GM18498 (cell line): Measurements from ENCODE around the gene PRR14L.
"Not testable (repeated sequence)": the region's sequence is repeated elsewhere in the genome, so short reads cannot be mapped to it uniquely, and the experiment has no call there.

Experiments used
- ATAC-seq: cut with Tn5 transposase; IDR thresholded peaks from one replicate; pipeline ENCODE4 v1.9.1; 2021; ENCODE audit warnings: mild to moderate bottlenecking, moderate library complexity; ENCODE audit not compliant: unreplicated experiment

Gene PRR14L

DNA sequence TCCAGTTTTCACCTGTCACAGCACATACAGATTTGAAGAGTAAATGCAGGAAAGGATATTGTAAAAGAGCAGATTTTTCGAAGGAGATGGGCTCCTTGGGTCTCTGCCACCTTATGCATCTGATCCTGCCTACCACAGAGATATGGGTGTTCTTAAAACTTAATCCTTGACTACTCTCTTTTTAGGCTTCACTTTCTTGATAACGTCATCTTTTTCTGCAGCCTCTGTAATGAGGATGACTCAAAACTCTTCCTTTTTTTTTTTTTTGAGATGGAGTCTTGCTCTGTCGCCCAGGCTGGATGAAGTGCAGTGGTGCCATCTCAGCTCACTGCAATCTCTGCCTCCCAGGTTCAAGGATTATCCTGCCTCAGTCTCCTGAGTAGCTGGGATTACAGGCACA is 7.8 kb downstream of the PRR14L start:
- no peak for ATAC-seq

DNA sequence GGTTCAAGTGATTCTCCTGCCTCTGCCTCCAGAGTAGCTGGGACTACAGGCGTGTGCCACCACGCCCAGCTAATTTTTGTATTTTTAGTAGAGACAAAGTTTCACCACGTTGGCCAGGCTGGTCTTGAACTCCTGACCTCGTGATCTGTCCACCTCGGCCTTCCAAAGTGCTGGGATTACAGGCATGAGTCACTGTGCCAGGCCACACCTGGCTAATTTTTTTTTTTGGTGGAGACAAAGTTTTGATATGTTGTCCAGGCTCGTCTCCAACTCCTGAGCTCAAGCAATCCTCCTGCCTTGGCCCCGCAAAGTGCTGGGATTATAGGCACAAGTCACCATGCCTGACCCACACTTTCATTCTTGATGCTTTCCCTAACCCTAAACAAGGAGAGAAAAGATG is 9.6 kb downstream of the PRR14L start:
- ATAC-seq, result not testable (repeated sequence)

- no peak for ATAC-seq
These were observed 10.1 kb downstream of the PRR14L start for GRCh38 chr22:31739795-31740201.

DNA sequence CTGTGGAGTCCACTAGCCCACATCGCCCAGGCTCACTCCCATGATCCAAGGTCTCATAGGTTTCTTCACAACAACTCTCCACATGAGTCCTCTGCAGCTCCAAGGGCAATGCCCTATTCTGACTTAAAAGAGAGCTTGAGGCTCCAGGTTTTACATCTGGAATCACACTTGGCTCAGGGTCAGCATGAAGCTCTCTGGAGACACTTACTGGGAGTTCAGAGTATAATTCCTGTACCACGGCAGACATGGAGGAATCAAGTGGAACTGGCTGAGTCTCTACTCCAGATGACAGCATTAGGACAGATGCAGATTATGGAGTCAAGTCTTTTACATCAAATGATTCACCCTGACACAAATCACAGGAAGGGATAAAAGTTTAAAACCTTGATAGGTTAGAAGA is 11.4 kb downstream of the PRR14L start:
- ATAC-seq, result no peak

- ATAC-seq, result no peak
These were observed 12.0 kb downstream of the PRR14L start for GRCh38 chr22:31737932-31738331.

GRCh38 chr22:31736458-31736857 is 13.5 kb downstream of the PRR14L start:
- ATAC-seq, result no peak

DNA sequence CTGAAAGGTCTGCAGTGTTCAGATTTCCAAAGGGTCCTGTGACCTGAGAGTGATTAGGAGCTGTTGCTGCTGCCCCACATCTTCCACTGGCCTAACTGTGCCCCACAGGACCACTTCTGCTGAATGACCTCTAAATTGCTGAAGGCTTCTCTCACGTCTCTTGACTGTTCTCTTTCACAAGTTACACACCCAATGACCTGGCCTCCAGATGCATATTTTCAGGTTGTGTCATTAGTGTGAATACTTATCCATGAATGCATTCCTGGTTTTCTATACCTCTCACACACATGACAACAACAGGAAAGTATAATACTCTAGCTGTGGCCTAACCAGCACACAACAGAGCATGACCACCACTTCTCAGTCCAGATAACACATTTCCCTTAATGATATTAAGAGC is 15.4 kb downstream of the PRR14L start:
- no peak for ATAC-seq

GRCh38 chr22:31733580-31734079 is 16.3 kb downstream of the PRR14L start:
- no peak for ATAC-seq

GRCh38 chr22:31732089-31732829 is 17.7 kb downstream of the PRR14L start:
- ATAC-seq, result no peak

- no peak for ATAC-seq
These were observed 19.6 kb downstream of the PRR14L start for GRCh38 chr22:31730344-31730711.

DNA sequence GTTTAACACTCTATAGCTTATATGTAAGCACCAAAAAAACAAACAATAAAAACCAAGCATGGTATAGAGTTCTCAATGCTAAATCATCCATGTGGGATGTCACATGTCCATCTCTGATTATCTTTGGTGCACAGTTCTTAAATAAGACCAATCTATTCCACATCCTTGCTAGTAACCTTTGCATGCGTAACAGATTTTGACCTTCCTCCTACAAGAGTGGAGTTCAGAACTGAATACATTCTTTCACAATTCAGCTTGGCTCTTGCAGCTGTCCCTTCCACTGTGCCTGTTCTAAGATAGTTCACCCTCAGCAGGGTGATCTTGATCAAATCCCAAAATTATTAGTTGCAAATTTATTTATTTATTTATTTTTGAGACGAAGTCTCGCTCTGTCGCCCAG is 21.1 kb downstream of the PRR14L start:
- no peak for ATAC-seq

GRCh38 chr22:31726692-31727091 is 23.2 kb downstream of the PRR14L start:
- ATAC-seq, result no peak

GRCh38 chr22:31723723-31724122 is 26.2 kb downstream of the PRR14L start:
- ATAC-seq, result no peak

DNA sequence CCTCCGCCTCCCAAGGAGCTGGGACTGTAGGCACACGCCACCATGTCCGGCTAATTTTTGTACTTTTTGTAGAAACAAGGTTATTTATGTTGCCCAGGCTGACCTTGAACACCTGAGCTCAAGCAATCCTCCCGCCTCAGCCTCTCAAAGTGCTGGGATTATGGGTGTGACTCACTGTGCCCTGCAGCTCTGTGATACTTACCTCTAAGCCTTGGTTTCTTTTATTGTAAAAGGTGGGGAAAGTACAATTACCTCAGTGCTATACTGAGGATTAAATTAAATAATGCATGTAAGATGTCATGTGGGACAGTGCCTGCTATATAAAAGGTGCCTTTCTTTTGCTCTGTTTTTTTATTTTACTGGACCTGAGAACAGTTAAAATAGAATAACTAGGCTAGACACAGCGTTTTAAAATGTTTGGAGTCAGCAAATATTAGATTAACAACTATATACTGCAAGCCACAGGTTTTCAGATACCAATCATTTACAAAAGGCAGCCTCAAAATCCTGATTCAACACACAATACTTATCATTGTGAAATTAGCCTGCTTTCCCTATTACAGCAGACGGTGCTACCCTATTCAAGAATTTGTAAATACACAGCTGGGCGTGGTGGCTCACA is 30.0 kb downstream of the PRR14L start:
- ATAC-seq, result no peak

- no peak for ATAC-seq
These were observed 34.7 kb downstream of the PRR14L start for GRCh38 chr22:31715147-31715778.

- ATAC-seq, result not testable (repeated sequence)
These were observed 38.7 kb downstream of the PRR14L start for GRCh38 chr22:31711226-31711625.

DNA sequence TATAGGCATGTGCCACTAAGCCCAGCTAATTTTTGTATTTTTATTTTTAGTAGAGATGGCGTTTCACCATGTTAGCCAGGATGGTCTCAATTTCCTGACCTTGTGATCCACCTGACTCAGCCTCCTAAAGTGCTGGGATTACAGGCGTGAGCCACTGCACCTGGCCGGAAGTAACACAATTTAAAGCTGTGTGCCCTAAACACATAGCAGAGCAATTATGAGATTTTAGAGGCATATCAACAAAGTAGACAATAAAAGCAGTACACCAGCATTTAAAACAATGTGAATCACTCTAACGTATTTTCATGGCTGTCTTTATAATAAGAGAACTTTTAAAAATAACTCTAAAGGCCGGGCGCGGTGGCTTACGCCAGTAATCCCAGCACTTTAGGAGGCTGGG is 42.4 kb downstream of the PRR14L start:
- no peak for ATAC-seq

DNA sequence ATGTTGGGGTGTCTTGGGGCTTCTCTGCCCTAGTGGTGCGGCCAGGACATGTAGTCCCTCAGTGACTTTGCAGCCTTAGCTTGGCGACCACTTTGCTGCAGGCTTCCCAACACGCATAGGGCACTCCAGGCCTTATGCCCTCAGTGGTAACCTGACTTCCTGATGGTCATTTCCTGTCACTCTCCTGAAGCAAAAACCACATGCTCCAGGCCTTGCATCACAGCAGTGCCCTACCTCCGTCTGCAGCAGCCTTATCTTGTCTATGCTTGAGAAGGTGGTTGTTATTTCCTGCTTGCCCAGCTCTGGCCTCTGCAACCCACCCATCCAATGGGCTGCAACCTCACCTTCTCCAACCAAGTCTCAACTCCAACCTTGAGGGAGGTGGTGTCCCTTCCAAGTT is 54.5 kb downstream of the PRR14L start:
- ATAC-seq, result no peak

DNA sequence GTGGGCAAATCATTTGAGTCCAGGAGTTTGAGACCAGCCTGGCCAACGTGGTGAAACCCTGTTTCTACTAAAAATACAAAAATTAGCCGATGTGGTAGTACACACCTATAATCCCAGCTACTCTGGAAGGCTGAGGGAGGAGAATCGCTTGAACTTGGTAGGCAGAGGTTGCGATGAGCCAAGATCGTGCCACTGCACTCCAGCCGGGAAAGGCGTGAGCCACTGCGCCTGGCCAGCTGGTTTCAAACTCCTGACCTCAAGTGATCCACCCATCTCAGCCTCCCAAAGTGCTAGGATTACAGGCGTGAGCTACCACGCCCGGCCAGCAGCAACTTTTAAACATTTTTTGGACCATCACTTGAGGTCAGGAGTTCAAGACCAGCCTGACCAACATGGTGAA is 55.9 kb downstream of the PRR14L start:
- not testable (repeated sequence) for ATAC-seq

DNA sequence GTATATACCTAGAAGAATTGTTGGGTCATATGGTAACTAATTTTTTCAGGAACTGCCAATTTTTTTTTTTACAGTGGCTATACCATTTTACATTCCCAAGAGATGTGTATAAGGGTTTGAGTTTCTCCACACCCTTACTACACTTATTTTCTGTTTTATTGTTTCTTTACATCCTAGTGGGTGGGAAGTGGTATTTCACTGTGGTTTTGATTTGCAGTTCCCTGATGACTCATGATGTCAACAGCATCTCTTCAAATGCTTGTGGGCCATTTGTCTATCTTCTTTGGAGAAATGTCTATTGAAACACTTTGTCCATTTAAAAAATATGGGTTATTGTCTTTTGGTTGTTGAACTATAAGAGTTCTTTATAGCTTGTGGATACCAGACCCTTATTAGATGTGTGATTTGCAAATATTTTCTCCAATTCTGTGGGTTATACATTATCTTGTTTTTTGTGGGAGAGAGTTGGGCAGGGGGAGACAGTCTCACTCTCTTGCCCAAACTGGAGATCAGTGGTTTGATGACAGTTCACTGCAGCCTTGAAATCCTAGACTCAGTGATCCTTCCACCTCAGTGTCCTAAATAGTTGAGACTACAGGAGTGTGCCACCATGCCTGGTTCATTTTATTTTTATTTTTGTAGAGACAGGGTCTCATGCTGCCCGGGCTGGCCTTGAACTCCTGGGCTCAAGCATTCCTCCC is 57.6 kb downstream of the PRR14L start:
- ATAC-seq, result no peak

GRCh38 chr22:31691408-31691807 is 58.5 kb downstream of the PRR14L start:
- ATAC-seq, result no peak
